Liver (tissue), 9 donors: ENCODE results near the gene STK17B. TPM values are rescaled to one million over a fixed set of nuclear protein-coding genes. Genes with fewer than 3 reads are reported as not detected.

Source experiments
- DNase-seq: peaks from one replicate; pipeline ENCODE4 v3.0.0-alpha.2; 2017; ENCODE audit warnings: low spot score
- H3K27ac ChIP-seq, 2 donors: one replicate each; pipeline ENCODE4 v1.7.0; 2013; ENCODE audit warnings: inconsistent platforms in 2 of 2, low read length in 2 of 2, control low read depth in 1 of 2, low read depth in 1 of 2, mild to moderate bottlenecking in 1 of 2
- H3K27me3 ChIP-seq, 4 donors: one replicate each; pipeline versions ENCODE4 v1.6.1 to v1.7.0; 2013; ENCODE audit warnings: low read length in 3 of 4, inconsistent platforms in 1 of 4, mild to moderate bottlenecking in 1 of 4, moderate library complexity in 1 of 4; ENCODE audit not compliant: control insufficient read depth in 4 of 4, insufficient read depth in 4 of 4
- H3K36me3 ChIP-seq, 4 donors: one replicate each; pipeline versions ENCODE4 v1.6.1 to v1.7.0; 2013; ENCODE audit warnings: low read length in 3 of 4, mild to moderate bottlenecking in 3 of 4, low read depth in 1 of 4, moderate library complexity in 1 of 4; ENCODE audit not compliant: control insufficient read depth in 4 of 4, insufficient read depth in 3 of 4
- H3K4me1 ChIP-seq, 4 donors: one replicate each; pipeline versions ENCODE4 v1.6.1 to v1.7.0; 2013; ENCODE audit warnings: low read length in 3 of 4, mild to moderate bottlenecking in 3 of 4, moderate library complexity in 1 of 4; ENCODE audit not compliant: control insufficient read depth in 4 of 4, insufficient read depth in 4 of 4
- H3K4me3 ChIP-seq, 3 donors: one replicate each; pipeline versions ENCODE4 v1.6.1 to v1.7.0; 2013; ENCODE audit warnings: low read length in 3 of 3, control low read depth in 1 of 3, low read depth in 1 of 3, mild to moderate bottlenecking in 1 of 3
- H3K9ac ChIP-seq, 2 donors: one replicate each; pipeline ENCODE4 v1.7.0; 2013; ENCODE audit warnings: low read length in 2 of 2, mild to moderate bottlenecking in 2 of 2, moderate library complexity in 2 of 2, control low read depth in 1 of 2, low read depth in 1 of 2
- H3K9me3 ChIP-seq, 4 donors: one replicate each; pipeline versions ENCODE4 v1.6.1 to v1.7.0; 2013; ENCODE audit warnings: low read length in 3 of 4; ENCODE audit not compliant: control insufficient read depth in 4 of 4
- ATF3 ChIP-seq: IDR thresholded peaks from 2 replicates; pipeline ENCODE4 v1.6.1; 2016; ENCODE audit warnings: antibody characterized with exemption
- CTCF ChIP-seq: fragments of 150-350 bp; IDR thresholded peaks from 2 replicates; pipeline ENCODE4 v1.5.1; 2017; ENCODE audit warnings: improper control_type of control experiment, low read depth, low read length; ENCODE audit not compliant: missing input control
- EGR1 ChIP-seq, 2 donors: IDR thresholded peaks; 2 replicates each; pipeline ENCODE4 v1.6.1; 2016 to 2018; ENCODE audit warnings: antibody characterized with exemption in 2 of 2, low read depth in 2 of 2
- FOXA2 ChIP-seq: IDR thresholded peaks from 2 replicates; pipeline ENCODE4 v1.6.1; 2016; ENCODE audit warnings: antibody characterized with exemption
- HNF4A ChIP-seq, 2 donors: conservative IDR thresholded peaks; 2 replicates each; pipeline ENCODE4 v1.6.1; 2016; ENCODE audit warnings: antibody characterized with exemption in 2 of 2, mild to moderate bottlenecking in 2 of 2
- HNF4G ChIP-seq: IDR thresholded peaks from 2 replicates; pipeline ENCODE4 v1.6.1; 2016; ENCODE audit warnings: antibody characterized with exemption
- JUND ChIP-seq, 2 donors: IDR thresholded peaks; 2 replicates each; pipeline ENCODE4 v1.6.1; 2016; ENCODE audit warnings: antibody characterized with exemption in 2 of 2
- NR2F2 ChIP-seq: IDR thresholded peaks from 2 replicates; pipeline ENCODE4 v1.6.1; 2016; ENCODE audit warnings: antibody characterized with exemption
- RAD21 ChIP-seq, 2 donors: IDR thresholded peaks; 2 replicates each; pipeline ENCODE4 v1.6.1; 2016; ENCODE audit warnings: antibody characterized with exemption in 2 of 2, mild to moderate bottlenecking in 2 of 2
- REST ChIP-seq: IDR thresholded peaks from 2 replicates; pipeline ENCODE4 v1.6.1; 2016; ENCODE audit warnings: antibody characterized with exemption, mild to moderate bottlenecking
- RXRA ChIP-seq, 2 donors: IDR thresholded peaks; 2 replicates each; pipeline ENCODE4 v1.6.1; 2017 to 2018; ENCODE audit warnings: antibody characterized with exemption in 2 of 2, mild to moderate bottlenecking in 1 of 2
- TAF1 ChIP-seq: conservative IDR thresholded peaks from 2 replicates; pipeline ENCODE4 v1.6.1; 2016; ENCODE audit warnings: antibody characterized with exemption, mild to moderate bottlenecking
- YY1 ChIP-seq: IDR thresholded peaks from 2 replicates; pipeline ENCODE4 v1.6.1; 2016; ENCODE audit warnings: antibody characterized with exemption, mild to moderate bottlenecking
- ZBTB33 ChIP-seq: IDR thresholded peaks from 2 replicates; pipeline ENCODE4 v1.6.1; 2016; ENCODE audit warnings: antibody characterized with exemption
- WGBS: extraction: QIAGEN DNeasy Blood & Tissue Kit; methylation state at CpG from one replicate; pipeline ENCODE4 v1.1.7; 2013; 5-methylcytosine and 5-hydroxymethylcytosine counted together
- polyA plus RNA-seq, 2 donors: library from polyadenylated mRNA; stranded (reverse) in 1 of 2; unstranded in 1 of 2; fragments of 200-250 nt in 1 of 2; fragments of >200 nt in 1 of 2; fragmentation: Nextera tagmentation in 1 of 2; extraction: Ambion mirVana in 1 of 2; gene quantifications; one replicate each; pipeline versions ENCODE4 v1.2.1 to v1.2.3, GENCODE V29; 2013 to 2015
- total RNA-seq, 2 donors: library from RNA; depleted of rRNA; stranded (reverse); fragments of >200 nt; gene quantifications; one replicate each; pipeline ENCODE4 v1.2.3, GENCODE V29; 2014
- donor health status: healthy.
- donor health status: healthy.
- donor health status: healthy.
- donor health status: healthy.
- donor health status: healthy.

STK17B gene
- total and polyA plus RNA-seq, 4 donors: 1.0 to 21.8 (median 4.6) TPM

- Histone ChIP-seq H3K9ac (no peak overlapping the region), H3K36me3 (peaks cover 0 to 2% (median under 1%) of the 10 kb centered on the region in 4 donors), H3K27me3 (no peaks in the 10 kb centered on the region), H3K4me1 (no peaks in the 10 kb centered on the region), H3K9me3 (no peaks in the 10 kb centered on the region), H3K4me3 (no peak overlapping the region), H3K27ac (no peak overlapping the region)
- DNase-seq: no peak
- TF ChIP-seq FOXA2: no peak
- TF ChIP-seq NR2F2: no peak
- no peak for TF ChIP-seq CTCF
- TF ChIP-seq EGR1 (IDR thresholded peaks at IDR 0.05; ENCODE audit: low read depth in 2 of 2): no peak
- TF ChIP-seq RAD21 (IDR thresholded peaks at IDR 0.05): no peak
- TF ChIP-seq REST: no peak
- WGBS: 96% methylated on average over 2 of the region's 2 CpGs
Observed at GRCh38 chr2:196153480-196153879, 17.9 kb downstream of the STK17B start.

- no peak for DNase-seq
- H3K4me1 ChIP-seq: no peaks in the 10 kb centered on the region
- peaks cover 0 to 5% (median under 1%) of the 10 kb centered on the region in 4 donors for H3K36me3 ChIP-seq
- TF ChIP-seq YY1: no peak
- no peak for TF ChIP-seq CTCF
- H3K9ac ChIP-seq: no peak overlapping the region
- no peak overlapping the region for H3K4me3 ChIP-seq
- no peak overlapping the region for H3K27ac ChIP-seq
- H3K27me3 ChIP-seq: no peaks in the 10 kb centered on the region
- WGBS: 62% methylated on average over 3 of the region's 3 CpGs
- H3K9me3 ChIP-seq: no peaks in the 10 kb centered on the region
Observed at GRCh38 chr2:196149948-196150347, 21.4 kb downstream of the STK17B start.

GRCh38 chr2:196148736-196149135 is 22.6 kb downstream of the STK17B start:
- peaks cover 0 to 5% (median 0%) of the 10 kb centered on the region in 4 donors for H3K36me3 ChIP-seq
- WGBS: 80% methylated on average over 2 of the region's 2 CpGs
- TF ChIP-seq TAF1: no peak
- no peak for TF ChIP-seq ZBTB33
- no peak for TF ChIP-seq ATF3
- no peak for TF ChIP-seq JUND (IDR thresholded peaks at IDR 0.05)
- TF ChIP-seq HNF4A (conservative IDR thresholded peaks at IDR 0.05): no peak
- TF ChIP-seq YY1: no peak
- TF ChIP-seq RXRA (IDR thresholded peaks at IDR 0.05): no peak
- TF ChIP-seq EGR1 (IDR thresholded peaks at IDR 0.05; ENCODE audit: low read depth in 2 of 2): no peak
- TF ChIP-seq REST: no peak
- TF ChIP-seq HNF4G: no peak

More at GRCh38 chr2:196148736-196149135, 22.6 kb downstream of the STK17B start:
- Histone ChIP-seq H3K4me1 (no peaks in the 10 kb centered on the region), H3K9me3 (no peaks in the 10 kb centered on the region), H3K27me3 (no peaks in the 10 kb centered on the region), H3K4me3 (no peak overlapping the region), H3K9ac (no peak overlapping the region), H3K27ac (no peak overlapping the region)
- DNase-seq: no peak
